ENCODE measurements around the gene VPS9D1. TPM values are rescaled to one million over a fixed set of nuclear protein-coding genes. Genes with fewer than 3 reads are reported as not detected.

VPS9D1 gene
- polyA plus RNA-seq, 1 experiment = 15.6 TPM

GRCh38 chr16:89729863-89730593, 9.3 kb upstream of the VPS9D1 start:
- peaks cover 34% of the 10 kb centered on the region for H3K36me3 ChIP-seq (ENCODE audit: control insufficient read depth, insufficient read depth, low read length)
- H3K4me3 ChIP-seq (ENCODE audit: low read depth, low read length) = no peak overlapping the region
- no peaks in the 10 kb centered on the region for H3K27me3 ChIP-seq (ENCODE audit: control insufficient read depth, insufficient read depth, low read length)
- DNase-seq (ENCODE audit: low read depth) = no peak
- no peak for TF ChIP-seq CTCF (IDR thresholded peaks at IDR 0.05; ENCODE audit: insufficient read depth, low read depth, low read length)
- POLR2A ChIA-PET = no interaction called here
- CTCF ChIA-PET = no interaction called here

DNA sequence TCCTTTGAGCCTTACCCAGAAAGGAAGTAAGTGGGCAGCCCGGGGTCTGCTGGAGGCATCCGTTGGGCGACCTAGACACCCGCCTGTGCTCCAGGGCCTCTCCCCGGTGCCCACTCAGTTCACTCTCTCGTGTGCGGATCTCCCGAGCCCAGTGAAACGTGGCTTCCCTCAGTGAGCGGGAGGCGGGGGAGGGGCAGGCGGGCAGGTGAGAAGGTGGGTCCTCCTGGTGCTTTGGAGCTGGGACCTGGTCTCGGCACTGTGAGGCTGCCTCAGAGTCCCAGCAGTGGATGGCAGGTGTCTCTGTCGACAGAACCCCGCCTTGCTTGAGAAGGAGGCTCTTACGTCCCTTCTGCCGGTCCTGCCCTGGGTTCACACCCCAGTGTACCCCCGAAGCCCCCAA, 8.6 kb upstream of the VPS9D1 start:
- POLR2A ChIA-PET = no interaction called here
- H3K36me3 ChIP-seq (ENCODE audit: control insufficient read depth, insufficient read depth, low read length) = peaks cover 34% of the 10 kb centered on the region

DNA sequence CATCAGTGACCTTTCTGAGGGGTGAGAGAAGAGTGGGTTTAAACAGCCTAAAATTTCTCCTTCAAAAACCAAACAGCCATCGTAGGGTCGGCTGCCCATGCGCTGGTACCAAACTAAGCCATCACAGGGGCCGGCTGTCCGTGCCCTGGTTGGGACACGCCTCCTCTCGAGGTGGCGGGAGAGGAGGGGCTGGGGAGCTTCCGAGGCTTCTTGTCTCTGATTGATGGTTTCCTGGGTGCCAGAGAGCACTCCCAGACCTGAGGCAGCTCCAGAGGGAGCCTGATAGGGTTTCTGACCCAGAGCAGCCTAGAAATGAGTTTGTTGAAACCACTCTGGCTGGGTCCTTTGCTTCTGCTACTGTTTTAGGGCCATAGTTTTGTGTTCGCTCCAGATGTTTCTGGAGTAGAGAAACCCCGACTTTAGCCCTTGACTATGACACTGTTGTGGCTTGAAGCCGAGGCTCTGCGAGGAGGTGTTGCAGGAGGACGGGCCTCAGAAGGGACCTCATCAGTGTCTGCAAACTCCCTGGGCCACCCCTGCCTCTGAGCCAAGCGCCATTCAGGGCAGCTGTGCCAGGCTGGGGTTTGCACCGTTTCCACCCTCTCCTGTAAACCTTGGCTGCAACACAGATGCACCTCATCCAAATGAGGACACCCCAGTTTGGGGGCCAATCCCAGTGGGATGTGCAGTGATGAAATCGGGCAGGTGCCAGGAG, 6.9 kb upstream of the VPS9D1 start:
- CTCF ChIA-PET = interaction anchor here (1.1 kb wide), 1 partner anchor 11 kb away, joined by 3 read pairs; no protein-coding TSS in a partner anchor
- H3K36me3 ChIP-seq (ENCODE audit: control insufficient read depth, insufficient read depth, low read length) = peaks cover 39% of the 10 kb centered on the region
- no peak for TF ChIP-seq CTCF (IDR thresholded peaks at IDR 0.05; ENCODE audit: insufficient read depth, low read depth, low read length)
- POLR2A ChIA-PET = no interaction called here
- H3K27me3 ChIP-seq (ENCODE audit: control insufficient read depth, insufficient read depth, low read length) = no peaks in the 10 kb centered on the region
- no peak for DNase-seq (ENCODE audit: low read depth)
- no peak overlapping the region for H3K4me3 ChIP-seq (ENCODE audit: low read depth, low read length)

More for the DNA sequence above, 8.6 kb upstream of the VPS9D1 start:
- no peak for TF ChIP-seq CTCF (IDR thresholded peaks at IDR 0.05; ENCODE audit: insufficient read depth, low read depth, low read length)
- no peaks in the 10 kb centered on the region for H3K27me3 ChIP-seq (ENCODE audit: control insufficient read depth, insufficient read depth, low read length)
- CTCF ChIA-PET = no interaction called here
- H3K4me3 ChIP-seq (ENCODE audit: low read depth, low read length) = no peak overlapping the region
- DNase-seq (ENCODE audit: low read depth) = no peak

GRCh38 chr16:89723279-89724250, 2.9 kb upstream of the VPS9D1 start:
- H3K27me3 ChIP-seq (ENCODE audit: control insufficient read depth, insufficient read depth, low read length) = no peaks in the 10 kb centered on the region
- no peak for DNase-seq (ENCODE audit: low read depth)
- no peak for TF ChIP-seq CTCF (IDR thresholded peaks at IDR 0.05; ENCODE audit: insufficient read depth, low read depth, low read length)
- no peak overlapping the region for H3K4me3 ChIP-seq (ENCODE audit: low read depth, low read length)
- H3K36me3 ChIP-seq (ENCODE audit: control insufficient read depth, insufficient read depth, low read length) = peaks cover 22% of the 10 kb centered on the region
- CTCF ChIA-PET = interaction anchor here (0.6 to 1.1 kb wide), 2 partner anchors 69 to 137 kb away, joined by 3 to 4 read pairs; no protein-coding TSS in a partner anchor
- POLR2A ChIA-PET = no interaction called here

All from BJ (cell line).